ENCODE results near the gene DEFB126. TPM values are rescaled to one million over a fixed set of nuclear protein-coding genes. Genes with fewer than 3 reads are reported as not detected.
A peak's percentile ranks its signal among the peaks of the same experiment; 100 is the strongest.

Gene DEFB126
- total and polyA plus RNA-seq, 2 of the 13 experiments (the other 11 are each of a cell fraction or from before 2014, with no cell fraction given) = not detected

GRCh38 chr20:137668-138490 is 4.5 kb upstream of the DEFB126 start (continued):
- TF ChIP-seq ZBTB33 (CRISPR knock-in tag; IDR thresholded peaks at IDR 0.05) (0 out of 2 replicates have a peak, but pooled peaks have one; percentile 38), ARID4A (CRISPR knock-in tag; IDR thresholded peaks at IDR 0.05; ENCODE audit: borderline replicate concordance) (peak; percentile 33; the same call in 1 of the 2 replicates), CHCHD3 (CRISPR knock-in tag; IDR thresholded peaks at IDR 0.05) (no peak), KDM5B (CRISPR knock-in tag; IDR thresholded peaks at IDR 0.05; ENCODE audit: borderline replicate concordance) (no peak), EHMT2 (IDR thresholded peaks at IDR 0.05; ENCODE audit: borderline replicate concordance, low read depth, low read length) (peak; percentile 99), KAT8 (CRISPR knock-in tag; IDR thresholded peaks at IDR 0.05) (peak; percentile 67; the same call in 1 of the 2 replicates), SP1 (IDR thresholded peaks at IDR 0.05) (no peak), SP1 (CRISPR knock-in tag; IDR thresholded peaks at IDR 0.05) (peak; percentile 33), ZFP36L2 (CRISPR knock-in tag; IDR thresholded peaks at IDR 0.05) (no peak), FOXP1 (IDR thresholded peaks at IDR 0.05) (no peak), FOXP1 (CRISPR knock-in tag; IDR thresholded peaks at IDR 0.05) (peak; percentile 4; the same call in 1 of the 2 replicates), SOX6 (IDR thresholded peaks at IDR 0.05) (no peak), SOX6 (CRISPR knock-in tag; IDR thresholded peaks at IDR 0.05) (0 out of 2 replicates have a peak, but pooled peaks have one; percentile 39), ZNF639 (CRISPR knock-in tag; conservative IDR thresholded peaks at IDR 0.05) (0 out of 2 replicates have a peak, but pooled peaks have one; percentile 41), ATF7 (IDR thresholded peaks at IDR 0.05) (no peak), ATF7 (CRISPR knock-in tag; IDR thresholded peaks at IDR 0.05) (peak; percentile 47; the same call in 1 of the 2 replicates), ZNF253 (CRISPR knock-in tag; IDR thresholded peaks at IDR 0.05; ENCODE audit: borderline replicate concordance) (peak; percentile 53; the same call in 1 of the 2 replicates), ZFP91 (CRISPR knock-in tag; IDR thresholded peaks at IDR 0.05; ENCODE audit: borderline replicate concordance) (0 out of 2 replicates have a peak, but pooled peaks have one; percentile 27), PHF21A (CRISPR knock-in tag; IDR thresholded peaks at IDR 0.05) (0 out of 2 replicates have a peak, but pooled peaks have one; percentile 29), SMAD1 (CRISPR knock-in tag; IDR thresholded peaks at IDR 0.05; ENCODE audit: borderline replicate concordance, low read depth) (peak; percentile 55; the same call in 1 of the 2 replicates)

Data from HepG2 (cell line).